Sigmoid colon (tissue), 4 donors: ENCODE results near the gene RAG2.

Experiments
- POLR2A ChIP-seq, 2 donors: fragments of 450-650 bp; IDR thresholded peaks; one replicate each; pipeline ENCODE4 v1.6.1; 2016; ENCODE audit warnings: antibody characterized with exemption in 2 of 2, mild to moderate bottlenecking in 2 of 2, moderate library complexity in 2 of 2
- POLR2AphosphoS5 ChIP-seq, 4 donors: sonication (generic); formaldehyde crosslinking; IDR thresholded peaks; one replicate each; pipeline ENCODE4 v1.6.1; 2017; ENCODE audit warnings: antibody characterized with exemption in 4 of 4
- TF ChIP-seq, protein P1 (sequence below), 4 experiments: fragments of 450-650 bp in 3 of 4; fragments of 200-600 bp in 1 of 4; IDR thresholded peaks; one replicate each; pipeline ENCODE4 v1.5.1; 2016 to 2019; ENCODE audit warnings: antibody characterized with exemption in 4 of 4, mild to moderate bottlenecking in 3 of 4, moderate library complexity in 2 of 4

DNA sequence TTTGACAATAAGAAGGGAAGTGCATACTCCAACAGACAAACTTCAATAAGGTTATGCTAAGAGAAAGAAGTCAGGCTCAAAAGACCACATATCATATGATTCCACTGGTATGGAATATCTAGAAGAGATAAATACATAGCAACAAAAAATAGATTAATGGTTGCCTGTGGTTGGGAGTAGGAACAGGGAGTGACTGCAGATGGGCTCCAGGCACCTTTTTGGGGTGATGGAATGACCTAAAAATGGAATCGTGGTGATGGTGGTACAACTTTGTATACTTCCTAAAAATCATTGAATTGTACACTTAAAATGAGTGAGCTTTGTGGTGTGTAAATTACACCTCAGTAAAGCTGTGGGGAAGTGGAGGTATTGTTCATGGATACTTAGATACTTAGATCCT lies 29.0 kb upstream of the RAG2 start:
- TF ChIP-seq, protein P1, sequence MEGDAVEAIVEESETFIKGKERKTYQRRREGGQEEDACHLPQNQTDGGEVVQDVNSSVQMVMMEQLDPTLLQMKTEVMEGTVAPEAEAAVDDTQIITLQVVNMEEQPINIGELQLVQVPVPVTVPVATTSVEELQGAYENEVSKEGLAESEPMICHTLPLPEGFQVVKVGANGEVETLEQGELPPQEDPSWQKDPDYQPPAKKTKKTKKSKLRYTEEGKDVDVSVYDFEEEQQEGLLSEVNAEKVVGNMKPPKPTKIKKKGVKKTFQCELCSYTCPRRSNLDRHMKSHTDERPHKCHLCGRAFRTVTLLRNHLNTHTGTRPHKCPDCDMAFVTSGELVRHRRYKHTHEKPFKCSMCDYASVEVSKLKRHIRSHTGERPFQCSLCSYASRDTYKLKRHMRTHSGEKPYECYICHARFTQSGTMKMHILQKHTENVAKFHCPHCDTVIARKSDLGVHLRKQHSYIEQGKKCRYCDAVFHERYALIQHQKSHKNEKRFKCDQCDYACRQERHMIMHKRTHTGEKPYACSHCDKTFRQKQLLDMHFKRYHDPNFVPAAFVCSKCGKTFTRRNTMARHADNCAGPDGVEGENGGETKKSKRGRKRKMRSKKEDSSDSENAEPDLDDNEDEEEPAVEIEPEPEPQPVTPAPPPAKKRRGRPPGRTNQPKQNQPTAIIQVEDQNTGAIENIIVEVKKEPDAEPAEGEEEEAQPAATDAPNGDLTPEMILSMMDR (IDR thresholded peaks at IDR 0.05), result no peak
- TF ChIP-seq POLR2A (IDR thresholded peaks at IDR 0.05), result no peak
- no peak for TF ChIP-seq POLR2AphosphoS5 (IDR thresholded peaks at IDR 0.05)
